Keratinocyte (primary cell): ENCODE results near the gene GNB1. TPM values are rescaled to one million over a fixed set of nuclear protein-coding genes. Genes with fewer than 3 reads are reported as not detected.

Experiments
- DNase-seq: peaks from one replicate; pipeline ENCODE4 v3.0.0-alpha.2; 2011; ENCODE audit warnings: low read depth, missing footprints, low spot score
- FAIRE-seq: peaks from 2 replicates; lab custom pipeline; 2011; peaks lifted over from hg19 to GRCh38; lab: Jason Lieb, UNC
- H2AFZ ChIP-seq: 2 replicates; pipeline ENCODE4 v1.6.0; 2012; ENCODE audit warnings: low read length, control low read depth, inconsistent platforms; ENCODE audit not compliant: control insufficient read depth
- H3K27ac ChIP-seq: 2 replicates; pipeline ENCODE4 v1.5.1; 2011; ENCODE audit warnings: low read length; ENCODE audit not compliant: control insufficient read depth, insufficient read depth
- H3K27me3 ChIP-seq: 3 replicates; pipeline ENCODE4 v1.6.0; 2011; ENCODE audit warnings: low read length; ENCODE audit not compliant: control insufficient read depth, insufficient read depth; ENCODE audit errors: extremely low read depth
- H3K36me3 ChIP-seq, 2 experiments: 2 replicates in 1 of 2; 3 replicates in 1 of 2; pipeline ENCODE4 v1.5.1; 2011; ENCODE audit warnings: low read length in 2 of 2, mild to moderate bottlenecking in 1 of 2; ENCODE audit not compliant: control insufficient read depth in 2 of 2, insufficient read depth in 2 of 2; ENCODE audit errors: extremely low read depth in 1 of 2
- H3K4me1 ChIP-seq: 3 replicates; pipeline ENCODE4 v1.5.1; 2011; ENCODE audit warnings: low read length; ENCODE audit not compliant: control insufficient read depth, insufficient read depth; ENCODE audit errors: extremely low read depth
- H3K4me2 ChIP-seq: 3 replicates; pipeline ENCODE4 v1.6.0; 2011; ENCODE audit warnings: low read depth, low read length; ENCODE audit not compliant: control insufficient read depth, insufficient read depth; ENCODE audit errors: extremely low read depth
- H3K4me3 ChIP-seq, 3 experiments: fragments of 200-600 bp in 1 of 3; sonication (generic) in 1 of 3; 2 replicates in 2 of 3; 3 replicates in 1 of 3; pipeline ENCODE4 v1.5.1; 2011 to 2016; ENCODE audit warnings: low read length in 3 of 3, mild to moderate bottlenecking in 3 of 3, control low read depth in 2 of 3, inconsistent platforms in 1 of 3, low read depth in 1 of 3, mixed read lengths in 1 of 3, mixed run types in 1 of 3, moderate library complexity in 1 of 3; ENCODE audit not compliant: control insufficient read depth in 2 of 3, insufficient read depth in 2 of 3; ENCODE audit errors: extremely low read depth in 1 of 3
- H3K79me2 ChIP-seq: 2 replicates; pipeline ENCODE4 v1.6.0; 2012; ENCODE audit warnings: low read length; ENCODE audit not compliant: control insufficient read depth, insufficient read depth
- H3K9ac ChIP-seq: 3 replicates; pipeline ENCODE4 v1.6.0; 2011; ENCODE audit warnings: low read length; ENCODE audit not compliant: control insufficient read depth, insufficient read depth; ENCODE audit errors: extremely low read depth
- H3K9me1 ChIP-seq: 3 replicates; pipeline ENCODE4 v1.6.0; 2011; ENCODE audit warnings: low read length; ENCODE audit not compliant: control insufficient read depth, insufficient read depth; ENCODE audit errors: extremely low read depth
- H3K9me3 ChIP-seq: 2 replicates; pipeline ENCODE4 v1.5.1; 2012; ENCODE audit warnings: low read depth, low read length; ENCODE audit not compliant: control insufficient read depth
- H4K20me1 ChIP-seq: 3 replicates; pipeline ENCODE4 v1.6.0; 2011; ENCODE audit warnings: low read length; ENCODE audit not compliant: control insufficient read depth, insufficient read depth; ENCODE audit errors: extremely low read depth
- CTCF ChIP-seq, 3 experiments: IDR thresholded peaks in 1 of 3; conservative IDR thresholded peaks in 1 of 3; optimal IDR thresholded peaks in 1 of 3; 2 replicates in 2 of 3; 3 replicates in 1 of 3; pipeline versions ENCODE3 to v1.5.1; 2011; ENCODE audit warnings: low read length in 3 of 3, mild to moderate bottlenecking in 3 of 3, moderate library complexity in 2 of 3, control low read depth in 1 of 3, inconsistent platforms in 1 of 3; ENCODE audit not compliant: insufficient read depth in 2 of 3; ENCODE audit errors: extremely low read depth in 1 of 3
- EZH2 ChIP-seq: IDR thresholded peaks from one replicate; pipeline ENCODE4 v1.6.1; 2012; ENCODE audit warnings: inconsistent platforms, mild to moderate bottlenecking, low read length, moderate library complexity
- dilution Hi-C: fragments of 300-500 bp; cut with MboI; formaldehyde crosslinking; loops from one replicate; pipeline ENCODE4 v1.7.0; 2020; ENCODE audit warnings: low sequenced_read_pairs; ENCODE audit not compliant: extremely low pct_ligation_motif_present
- polyA plus RNA-seq, 5 experiments: library from polyadenylated mRNA; depleted of rRNA in 3 of 5; stranded (reverse) in 3 of 5; stranded (forward) in 1 of 5; unstranded in 1 of 5; fragments of >200 nt; gene quantifications; 1 replicate in 1 of 5; 2 replicates in 3 of 5; 3 replicates in 1 of 5; pipeline versions ENCODE4 v1.2.1 to v1.2.3, GENCODE V29; 2011 to 2012; ENCODE audit warnings: missing spikeins in 2 of 5, low read depth in 1 of 5, low replicate concordance in 1 of 5

The GNB1 gene
- polyA plus RNA-seq, 1 donor (not counting 4 experiments of a cell fraction or from before 2014, with no cell fraction given), result 364 TPM

GRCh38 chr1:1906185-1907097 is 15.6 kb upstream of the GNB1 start:
- Histone ChIP-seq H3K36me3 (no peaks in the 10 kb centered on the region), H3K9me1 (no peaks in the 10 kb centered on the region), H3K4me2 (no peak overlapping the region), H2AFZ (no peak overlapping the region), H3K4me1 (peaks cover 19% of the 10 kb centered on the region), H4K20me1 (no peaks in the 10 kb centered on the region), H3K4me3 (no peak overlapping the region), H3K27me3 (peaks cover 3% of the 10 kb centered on the region), H3K9ac (peak overlapping the region; percentile 54), H3K27ac (peak overlapping the region; percentile 85), H3K79me2 (no peaks in the 10 kb centered on the region), H3K9me3 (no peaks in the 10 kb centered on the region)
- dilution Hi-C loops, result no loop called here
- FAIRE-seq (peak; percentile 55), DNase-seq (no peak)
- peak; percentile 90 to 99 (median 93) for TF ChIP-seq CTCF (optimal IDR thresholded peaks at IDR 0.05 in 1 of 3, IDR thresholded peaks at IDR 0.05 in 1 of 3, conservative IDR thresholded peaks at IDR 0.05 in 1 of 3; ENCODE audit: extremely low read depth in 1 of 3, insufficient read depth in 2 of 3, low read length in 3 of 3)
- TF ChIP-seq EZH2, result no peak

GRCh38 chr1:1903224-1903623 is 12.3 kb upstream of the GNB1 start:
- Histone ChIP-seq H3K4me2 (no peak overlapping the region), H3K4me1 (peaks cover 18% of the 10 kb centered on the region), H4K20me1 (no peaks in the 10 kb centered on the region), H2AFZ (no peak overlapping the region), H3K27ac (no peak overlapping the region), H3K9me1 (no peaks in the 10 kb centered on the region), H3K9ac (no peak overlapping the region), H3K79me2 (no peaks in the 10 kb centered on the region), H3K36me3 (no peaks in the 10 kb centered on the region), H3K4me3 (no peak overlapping the region), H3K9me3 (no peaks in the 10 kb centered on the region), H3K27me3 (peaks cover 6% of the 10 kb centered on the region)
- FAIRE-seq (no peak), DNase-seq (no peak)
- no peak for TF ChIP-seq EZH2
- TF ChIP-seq CTCF (optimal IDR thresholded peaks at IDR 0.05 in 1 of 3, IDR thresholded peaks at IDR 0.05 in 1 of 3, conservative IDR thresholded peaks at IDR 0.05 in 1 of 3; ENCODE audit: extremely low read depth in 1 of 3, insufficient read depth in 2 of 3, low read length in 3 of 3), result no peak
- dilution Hi-C loops, result no loop called here
